ENCODE data around the gene FASN.

DNA sequence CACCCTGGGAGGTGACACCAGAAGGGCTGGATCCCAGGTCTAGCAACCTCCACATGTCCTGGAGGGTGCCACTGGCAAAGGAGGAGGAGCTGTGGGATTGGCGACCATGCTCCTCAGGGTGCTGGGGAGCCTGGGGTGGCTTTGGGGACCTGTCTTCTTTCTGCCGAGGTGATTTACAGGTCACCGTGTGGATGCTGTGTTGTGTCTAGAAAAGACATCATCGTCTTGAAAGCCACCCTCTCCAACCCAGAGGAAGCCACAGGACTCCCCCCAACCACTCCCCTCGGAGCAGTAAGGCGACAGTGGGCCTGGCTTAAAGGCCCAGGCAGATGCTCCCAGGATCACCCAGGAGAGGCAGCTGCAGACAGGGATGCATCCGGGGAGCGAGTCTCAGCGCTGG, 29.7 kb upstream of the FASN start:
- TF ChIP-seq CTCF (IDR thresholded peaks at IDR 0.05) (no peak), POLR2A (IDR thresholded peaks at IDR 0.05) (no peak)

Measured in body of pancreas (tissue), 4 donors.